IPS-11a (cell line): ENCODE measurements around the gene MRPS9.

Experiments used
- H3K4me3 ChIP-seq: one replicate; pipeline ENCODE4 v1.5.1; 2013; ENCODE audit warnings: low read depth, low read length, control low read depth

The MRPS9 gene

DNA sequence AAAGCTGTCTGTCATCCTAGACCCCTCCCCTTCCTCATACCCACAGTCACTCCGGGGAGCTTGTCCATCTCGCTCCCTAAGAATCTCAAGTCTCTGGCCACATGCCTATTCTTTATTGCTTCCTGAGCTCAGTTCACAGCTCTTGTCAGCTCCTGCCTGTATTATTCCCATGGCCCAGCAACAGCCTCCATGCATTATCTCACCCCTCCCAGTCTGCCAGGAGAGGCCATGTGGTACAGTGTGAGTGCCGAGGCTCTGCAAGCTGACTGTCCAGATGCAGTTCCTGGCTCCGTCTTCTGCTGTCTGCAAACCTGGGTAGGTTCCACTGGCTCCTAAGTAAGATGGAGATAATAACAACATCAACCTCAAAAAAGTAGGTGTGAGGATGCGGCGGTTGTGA, 79.7 kb downstream of the MRPS9 start:
- no peak overlapping the region for H3K4me3 ChIP-seq

DNA sequence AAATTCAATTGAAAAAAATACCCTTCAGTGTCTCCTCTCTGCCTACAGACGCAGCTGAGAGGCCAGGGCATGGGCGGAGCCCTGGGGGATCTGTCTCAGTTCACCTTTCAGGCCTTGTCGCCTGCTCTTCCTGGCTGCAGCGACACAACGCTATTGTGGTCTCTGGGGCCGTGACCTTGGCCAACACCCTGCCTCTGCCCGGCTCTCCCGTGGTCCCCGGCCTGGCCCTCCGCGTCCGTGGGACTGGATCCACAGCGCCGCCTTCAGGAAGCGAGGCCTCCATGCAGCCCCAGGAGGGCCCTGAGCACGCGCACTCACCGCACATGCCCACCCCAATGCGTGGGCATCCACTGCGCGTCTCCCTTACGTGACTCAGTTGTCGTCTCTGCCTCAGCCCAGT, 81.1 kb downstream of the MRPS9 start:
- peak overlapping the region; percentile 15 for H3K4me3 ChIP-seq

DNA sequence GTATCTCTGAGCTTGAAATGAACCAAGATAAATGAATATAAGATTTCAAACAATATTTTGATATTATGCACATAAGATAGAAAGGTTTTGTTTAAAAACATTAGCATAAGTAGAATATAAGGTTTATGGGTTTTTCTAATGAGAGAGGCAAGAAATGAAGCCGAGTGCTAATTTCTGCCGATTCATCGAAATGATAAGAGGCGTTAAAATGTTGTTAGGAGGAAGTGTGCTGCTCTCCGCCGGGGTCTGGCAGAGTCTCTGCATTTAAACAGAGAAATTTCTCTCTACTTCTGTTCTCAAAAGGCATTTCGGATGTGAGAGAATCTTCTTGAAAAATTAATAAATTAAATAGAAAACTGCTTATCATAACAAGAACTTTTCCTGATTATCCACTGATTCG, 83.6 kb downstream of the MRPS9 start:
- H3K4me3 ChIP-seq = no peak overlapping the region

DNA sequence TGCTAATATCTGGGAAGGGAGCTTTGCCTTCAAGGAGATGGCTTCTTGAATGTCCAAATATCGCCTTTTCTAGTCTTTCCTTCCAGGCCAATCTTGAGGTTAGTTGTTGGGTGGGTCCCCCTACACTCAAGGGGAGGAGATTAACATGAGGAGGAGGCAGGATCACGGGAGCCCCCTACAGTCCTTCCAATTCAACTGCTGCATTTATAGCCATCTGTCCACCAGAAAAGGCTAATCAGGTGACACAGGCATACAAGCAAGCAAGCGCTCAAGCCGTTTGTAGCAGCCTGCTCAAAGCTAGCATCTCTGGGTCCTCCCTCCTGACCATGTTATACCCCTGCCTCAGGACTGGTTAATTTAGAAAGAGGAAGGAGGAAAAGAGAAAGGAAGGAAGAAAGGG, 87.6 kb downstream of the MRPS9 start:
- no peak overlapping the region for H3K4me3 ChIP-seq

DNA sequence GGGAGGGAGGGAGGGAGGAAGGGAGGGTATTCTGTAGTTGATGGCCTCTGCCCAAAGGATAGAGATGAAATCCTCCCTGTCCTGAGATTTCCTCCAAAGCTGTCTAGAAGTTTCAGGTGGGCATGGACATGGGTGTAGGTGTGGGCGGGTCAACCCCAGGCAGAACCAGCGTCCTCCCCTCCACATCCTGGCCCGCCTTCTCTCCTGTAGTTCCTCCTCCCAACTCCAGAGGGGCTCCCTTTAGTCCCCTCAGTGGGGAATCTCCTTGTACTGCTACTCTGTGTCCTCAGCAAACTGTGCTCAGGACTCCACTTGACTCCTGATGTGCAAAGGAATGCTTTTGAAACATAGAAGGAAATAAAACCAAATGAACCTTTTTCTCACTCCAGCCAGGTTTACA, 88.1 kb downstream of the MRPS9 start:
- no peak overlapping the region for H3K4me3 ChIP-seq

DNA sequence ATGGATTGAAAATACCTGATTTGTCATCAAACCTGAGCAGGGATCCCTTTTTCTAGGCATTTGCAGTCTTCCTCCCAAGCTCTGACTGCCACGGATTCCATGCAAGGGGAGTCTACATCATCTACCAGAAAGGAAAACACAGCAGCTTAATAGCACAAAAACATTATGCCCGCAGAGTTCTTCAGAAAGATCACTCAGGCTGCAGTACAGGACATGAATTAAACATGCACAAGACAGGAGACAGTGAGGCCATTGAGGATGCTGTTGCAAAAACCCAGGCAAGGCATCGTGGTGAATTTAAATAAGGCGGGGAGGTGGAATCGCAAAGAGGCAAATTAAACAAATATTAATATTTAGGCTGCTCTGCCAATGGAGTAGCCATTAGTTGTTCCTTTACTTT, 88.5 kb downstream of the MRPS9 start:
- no peak overlapping the region for H3K4me3 ChIP-seq

DNA sequence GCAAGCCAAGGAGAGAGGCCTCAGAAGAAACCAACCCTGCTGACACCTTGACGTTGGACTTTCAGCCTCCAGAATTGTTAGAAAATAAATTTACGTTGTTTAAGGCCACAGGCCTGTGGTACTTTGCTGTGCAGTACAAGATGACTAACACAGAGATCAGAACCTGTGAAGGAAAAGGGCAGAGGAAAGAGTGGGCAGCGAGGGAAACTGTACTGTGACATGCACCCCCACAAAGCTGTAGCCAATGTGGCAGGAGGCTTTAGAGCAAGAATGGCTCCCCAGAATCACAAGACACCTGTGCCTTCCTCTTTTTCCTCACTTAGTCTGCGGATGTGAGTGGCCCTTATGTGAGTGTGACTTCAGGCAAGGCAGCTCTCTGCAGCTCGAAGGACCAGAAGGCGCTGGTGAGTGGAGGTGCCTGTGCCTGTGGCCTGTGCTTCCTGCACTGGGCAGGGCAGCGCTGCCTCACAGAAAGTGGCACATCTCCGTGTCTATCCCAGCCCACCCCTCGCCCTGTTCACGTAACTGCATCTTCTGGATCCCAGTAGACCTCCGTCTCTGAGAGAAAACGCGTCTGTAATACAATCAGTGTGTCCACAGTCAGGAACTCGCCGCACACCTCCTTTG, 89.5 kb downstream of the MRPS9 start:
- H3K4me3 ChIP-seq = no peak overlapping the region

DNA sequence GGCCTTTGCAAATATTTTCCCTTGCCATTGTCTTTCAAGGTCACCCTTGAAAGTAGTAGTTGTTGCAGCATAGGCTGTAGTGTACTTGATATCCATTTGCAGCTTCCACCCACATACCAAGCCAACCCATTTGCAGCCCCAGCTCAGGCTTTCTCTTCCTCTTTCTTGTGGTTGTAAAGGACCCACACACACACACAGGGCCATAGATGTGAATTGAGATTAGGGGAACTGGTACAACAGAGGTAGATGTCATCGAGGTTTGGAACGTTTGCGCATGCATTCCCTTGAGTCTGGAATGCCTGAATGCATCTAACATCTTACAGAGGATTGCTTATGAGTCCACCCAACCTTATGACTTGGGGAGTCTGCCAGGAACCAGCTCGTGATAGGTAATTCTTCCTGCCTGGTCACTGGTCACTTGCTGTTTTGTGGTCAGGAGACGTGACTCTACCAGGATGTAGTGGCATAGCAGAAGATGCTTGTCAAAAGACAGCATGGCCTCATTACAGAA, 91.9 kb downstream of the MRPS9 start:
- no peak overlapping the region for H3K4me3 ChIP-seq

DNA sequence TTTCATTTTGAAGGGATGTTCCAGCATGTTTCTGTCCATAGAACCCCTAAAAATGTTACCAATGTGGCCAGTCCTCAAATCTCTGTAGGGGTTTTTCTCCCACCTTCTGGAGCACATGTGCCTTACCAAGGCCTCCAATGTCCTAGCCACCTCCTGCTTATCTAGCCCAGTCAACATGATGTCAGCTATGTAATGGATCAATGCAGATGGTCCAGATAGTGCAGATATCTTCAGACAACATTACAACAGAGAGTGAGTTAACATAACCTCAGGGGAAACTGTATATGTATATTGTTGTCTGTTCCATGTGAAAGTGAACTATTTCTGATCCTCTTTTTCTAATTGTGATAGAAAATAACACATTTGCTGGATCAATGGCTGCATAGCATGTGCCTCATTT, 92.7 kb downstream of the MRPS9 start:
- no peak overlapping the region for H3K4me3 ChIP-seq

DNA sequence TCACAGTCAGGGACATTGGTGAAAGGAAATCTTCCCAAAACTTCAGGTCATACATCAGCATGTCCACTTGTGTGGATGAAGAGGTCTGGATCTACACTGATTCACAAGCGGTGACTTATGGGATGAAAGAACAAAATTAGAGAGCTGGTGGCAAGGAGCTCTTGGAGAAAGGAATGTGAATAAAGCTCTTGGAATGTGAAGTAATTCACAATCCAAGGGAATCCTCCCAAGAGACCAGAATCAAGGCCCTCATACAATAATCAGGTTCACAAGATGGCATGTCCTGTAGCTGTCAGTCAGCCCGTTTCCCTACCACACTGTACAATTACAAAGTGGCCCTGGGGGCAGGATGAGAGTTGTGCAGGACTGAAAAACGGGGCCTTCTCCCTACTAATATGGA, 96.2 kb downstream of the MRPS9 start:
- H3K4me3 ChIP-seq = no peak overlapping the region

DNA sequence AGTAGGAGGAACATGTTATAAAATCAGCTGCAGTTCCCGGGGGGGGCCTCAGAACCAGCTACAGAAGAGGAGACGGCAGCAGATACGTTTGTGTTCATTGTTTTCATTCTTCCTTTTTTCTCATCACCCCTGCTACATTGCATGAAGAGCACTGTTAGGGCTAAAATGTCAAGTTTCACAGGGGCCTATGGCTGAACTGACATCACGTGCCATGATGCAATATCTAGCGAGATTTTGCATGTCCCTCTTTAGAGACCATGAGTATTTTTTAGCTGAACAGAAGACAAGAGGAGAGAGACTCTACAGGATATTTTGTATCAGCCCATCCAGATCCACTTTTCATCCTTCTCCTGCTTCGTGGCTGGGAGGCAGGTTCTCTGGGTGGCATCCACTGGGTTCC, 97.6 kb downstream of the MRPS9 start:
- H3K4me3 ChIP-seq = no peak overlapping the region

DNA sequence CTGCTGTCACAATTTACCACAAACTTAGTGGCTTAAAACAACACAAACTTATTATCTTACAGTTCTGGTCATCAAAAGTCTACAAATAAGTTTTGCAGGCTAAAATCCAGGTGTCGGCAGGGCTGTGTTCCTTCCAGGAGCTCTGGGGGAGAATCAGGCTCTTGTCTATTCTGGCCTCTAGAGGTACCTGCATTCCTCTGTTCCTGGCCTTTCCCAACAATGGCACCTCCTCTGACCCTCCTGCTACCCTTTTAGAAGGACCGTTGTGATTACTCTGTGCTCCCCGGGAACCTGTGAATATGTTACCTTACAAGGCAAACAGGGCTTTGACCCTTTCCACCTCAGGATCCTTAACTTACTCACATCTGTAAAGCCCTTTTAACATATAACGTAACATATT, 98.5 kb downstream of the MRPS9 start:
- no peak overlapping the region for H3K4me3 ChIP-seq

DNA sequence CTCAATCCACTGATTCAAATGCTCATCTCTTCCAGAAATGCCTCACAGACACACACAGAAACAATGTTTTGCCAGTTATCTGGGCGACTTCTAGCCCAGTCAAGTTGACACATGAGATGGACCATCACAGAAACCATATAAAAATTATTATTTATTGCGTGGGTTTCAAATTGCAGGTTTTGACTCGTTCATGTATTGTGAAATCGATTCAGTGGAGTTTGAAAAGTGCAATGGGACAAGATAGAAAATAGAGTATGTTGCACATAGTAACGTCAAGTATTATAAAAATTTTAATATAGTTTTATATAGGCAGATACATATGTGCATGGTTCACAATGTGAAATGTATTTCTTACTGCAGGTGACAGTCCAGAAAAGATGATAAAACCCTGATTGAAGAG, 100.8 kb downstream of the MRPS9 start:
- H3K4me3 ChIP-seq = no peak overlapping the region

DNA sequence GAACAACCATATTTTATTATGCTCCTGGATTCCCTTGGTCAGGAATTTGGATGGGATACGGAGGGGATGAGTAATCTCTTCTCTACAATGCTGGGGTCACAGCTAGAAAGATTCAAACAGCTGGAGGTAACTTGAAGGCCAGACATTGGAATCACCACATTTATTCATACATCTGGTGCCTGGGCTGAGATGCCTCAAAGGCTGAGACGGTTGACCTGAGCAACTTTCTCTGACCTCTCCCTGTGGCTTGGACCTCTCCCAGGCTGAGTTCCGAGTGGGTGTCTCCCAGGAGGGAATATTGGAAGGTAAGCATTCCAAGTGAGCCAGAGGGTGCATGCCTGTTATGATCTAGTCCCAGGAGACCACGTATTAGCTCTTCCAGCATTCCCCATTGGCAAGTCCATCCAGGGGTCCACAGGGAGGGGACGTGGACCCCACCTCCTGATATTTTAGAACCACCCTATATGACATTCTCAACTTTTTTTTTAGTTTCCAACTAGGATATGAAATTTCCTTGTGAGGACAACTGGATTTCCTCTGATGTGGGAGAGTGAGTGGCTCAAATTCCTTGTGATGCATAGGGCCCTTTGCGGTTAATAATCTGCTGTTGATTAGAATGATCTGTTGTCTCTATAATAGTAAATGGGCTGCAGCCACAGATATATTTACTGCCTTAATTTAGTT, 101.8 kb downstream of the MRPS9 start:
- no peak overlapping the region for H3K4me3 ChIP-seq

DNA sequence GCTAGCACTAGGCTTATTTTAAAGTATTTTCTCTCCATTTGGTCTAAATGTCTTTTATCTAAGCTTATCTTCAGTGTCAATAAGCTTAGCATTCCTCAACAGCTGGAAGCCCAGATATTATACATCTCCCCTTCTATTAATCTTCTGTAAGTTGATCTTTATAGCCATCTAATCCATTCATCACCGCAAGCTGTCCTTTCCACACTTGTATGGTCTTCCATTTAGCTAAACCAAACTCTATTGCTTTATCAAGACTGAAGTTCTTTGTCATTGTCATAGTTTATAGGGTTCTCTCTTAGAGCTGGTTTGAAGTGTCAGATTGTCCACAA, 102.3 kb downstream of the MRPS9 start:
- no peak overlapping the region for H3K4me3 ChIP-seq

DNA sequence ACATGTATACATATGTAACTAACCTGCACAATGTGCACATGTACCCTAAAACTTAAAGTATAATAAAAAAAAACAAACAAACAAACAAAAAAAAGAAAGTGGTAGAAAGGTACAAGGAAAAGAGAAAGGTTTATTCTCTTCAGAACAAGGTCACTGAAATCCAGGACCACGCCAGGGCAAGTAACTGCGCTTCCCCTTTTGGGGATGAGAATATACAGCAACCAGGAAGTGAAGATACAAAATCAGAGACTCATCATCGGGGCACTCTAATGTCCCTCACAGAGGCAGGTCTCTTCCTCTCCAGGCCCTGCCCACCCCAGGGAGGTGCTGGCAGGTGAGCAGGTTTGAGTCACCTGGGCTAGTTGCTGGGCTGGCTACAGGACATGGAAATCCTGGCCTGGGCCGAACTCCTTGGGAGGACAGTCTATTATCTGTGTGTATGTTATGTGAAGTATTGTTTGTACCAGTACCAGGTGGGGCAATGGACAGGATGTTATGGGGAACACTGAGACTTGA, 103.3 kb downstream of the MRPS9 start:
- H3K4me3 ChIP-seq = no peak overlapping the region

DNA sequence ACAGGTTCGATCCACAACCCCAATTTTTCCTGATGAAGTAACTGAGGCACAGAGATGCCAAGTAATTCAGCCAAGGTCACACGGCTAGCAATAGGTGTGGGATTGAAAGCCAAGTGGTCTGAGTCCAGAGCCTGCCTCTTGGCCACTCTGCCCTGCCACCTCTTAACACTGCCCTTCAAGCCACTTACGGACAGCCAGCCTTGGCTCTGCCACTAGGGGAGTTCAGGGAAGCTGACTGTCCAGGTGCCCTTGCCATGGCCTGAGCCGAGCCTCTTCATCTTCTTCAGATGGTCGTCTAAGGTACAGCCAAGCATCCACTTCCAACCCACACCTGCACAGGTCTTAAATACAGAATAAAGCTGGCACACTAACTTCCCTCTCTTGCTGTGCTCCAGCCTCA, 104.4 kb downstream of the MRPS9 start:
- no peak overlapping the region for H3K4me3 ChIP-seq

DNA sequence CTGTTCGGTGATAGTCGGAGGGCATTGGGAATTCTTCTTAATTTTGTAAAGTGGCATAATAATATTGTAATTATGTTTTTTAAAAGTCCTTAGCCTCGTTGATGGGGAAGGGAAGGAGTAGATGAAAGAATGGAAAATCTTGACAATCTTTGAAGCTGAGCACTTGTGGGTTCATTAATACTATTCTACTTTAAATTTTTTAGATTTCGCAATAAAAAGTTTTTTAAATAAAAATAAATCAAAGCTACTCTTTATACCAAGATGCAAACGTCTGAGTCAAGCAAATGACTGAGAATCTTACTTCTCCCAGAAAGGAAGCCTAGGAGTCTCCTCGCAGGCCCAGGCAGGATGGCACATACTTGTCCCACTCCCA, 105.2 kb downstream of the MRPS9 start:
- no peak overlapping the region for H3K4me3 ChIP-seq

DNA sequence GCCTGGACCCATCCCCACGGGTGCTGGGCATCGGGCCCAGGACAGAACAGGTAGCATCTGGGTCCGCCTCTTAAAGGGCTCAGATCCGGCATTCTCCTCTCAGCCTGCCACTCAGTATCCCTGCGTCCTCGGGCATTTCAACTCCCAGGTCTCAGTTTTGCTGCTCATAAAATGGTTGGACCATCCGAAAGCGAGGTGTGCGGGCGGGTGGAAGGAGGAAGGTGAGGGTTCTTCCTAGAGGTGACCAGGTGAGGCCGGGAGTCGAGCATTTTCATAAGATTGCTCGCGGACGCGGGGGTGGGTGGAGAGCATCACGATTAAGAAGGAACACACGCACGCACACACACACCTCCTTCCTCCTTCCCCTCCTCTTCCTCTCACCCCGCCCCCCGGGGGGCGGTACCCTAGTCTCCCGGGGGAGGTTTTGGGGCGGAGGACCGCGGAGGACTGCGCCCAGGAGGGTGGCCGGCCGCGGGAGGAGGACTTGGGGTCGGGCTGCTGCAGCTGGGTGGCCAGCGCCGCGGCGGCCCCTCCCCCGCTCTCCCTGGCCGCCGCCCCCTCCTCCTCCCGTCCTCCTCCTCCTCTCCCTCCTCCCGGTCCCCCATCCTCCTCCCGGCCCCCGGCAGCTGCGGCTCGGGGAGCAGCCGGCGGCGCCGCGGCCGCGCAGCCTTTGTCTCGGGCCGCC, 105.7 kb downstream of the MRPS9 start:
- H3K4me3 ChIP-seq = peak overlapping the region; percentile 61

DNA sequence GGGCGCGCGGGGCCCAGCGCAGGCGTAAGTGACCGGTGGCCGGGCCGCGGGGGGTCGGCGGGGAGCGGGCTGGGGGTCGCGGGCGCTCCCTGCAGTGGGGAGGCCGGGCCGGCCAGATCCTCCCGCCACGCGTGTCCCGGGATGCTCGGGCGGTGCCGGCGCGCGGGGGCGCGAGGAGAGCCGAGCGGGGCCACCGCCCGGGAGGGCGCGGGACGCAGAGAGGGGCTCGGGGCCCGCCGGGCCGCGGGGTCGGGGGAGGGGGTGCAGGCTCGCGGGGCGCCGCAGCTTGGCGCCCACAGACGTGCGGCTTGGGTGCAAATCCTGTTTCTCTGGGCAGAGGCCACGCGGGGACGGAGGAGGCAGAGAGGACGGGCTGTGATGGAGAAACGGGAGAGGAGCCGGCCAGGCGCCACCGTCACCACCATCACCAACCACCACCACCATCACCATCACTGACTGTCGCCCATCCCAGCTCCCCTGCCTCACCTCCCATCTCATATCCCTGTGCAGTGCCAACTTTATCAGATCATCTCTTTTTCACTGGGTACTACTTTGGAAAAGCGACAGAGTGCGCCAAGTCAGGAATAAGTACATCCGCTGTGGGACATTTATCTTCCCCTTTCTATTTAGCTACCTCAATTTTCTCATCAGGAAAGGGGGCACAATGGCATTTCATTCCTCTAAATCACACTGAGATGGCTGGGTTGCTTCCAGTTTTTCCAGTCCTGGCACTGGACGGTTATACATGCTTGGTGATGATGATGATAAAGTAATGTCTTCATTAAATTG, 106.5 kb downstream of the MRPS9 start:
- peak overlapping the region; percentile 61 for H3K4me3 ChIP-seq

DNA sequence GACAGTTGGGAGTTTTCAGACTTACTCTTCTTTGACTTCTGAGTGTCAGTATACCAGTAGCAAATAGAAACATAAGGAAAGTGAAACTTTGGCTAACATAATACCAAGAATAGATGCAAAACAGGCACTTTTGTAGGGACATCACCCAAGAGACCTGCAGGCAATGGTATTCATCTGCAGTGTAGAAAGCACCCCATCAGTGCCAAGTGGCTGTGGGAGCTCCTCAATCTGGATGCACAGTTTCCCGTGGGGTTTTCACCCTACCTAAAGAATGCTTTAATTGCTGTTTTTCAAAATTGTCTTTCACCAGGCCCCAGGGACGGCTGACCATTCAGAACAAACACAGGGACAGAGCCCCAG, 107.1 kb downstream of the MRPS9 start:
- no peak overlapping the region for H3K4me3 ChIP-seq

DNA sequence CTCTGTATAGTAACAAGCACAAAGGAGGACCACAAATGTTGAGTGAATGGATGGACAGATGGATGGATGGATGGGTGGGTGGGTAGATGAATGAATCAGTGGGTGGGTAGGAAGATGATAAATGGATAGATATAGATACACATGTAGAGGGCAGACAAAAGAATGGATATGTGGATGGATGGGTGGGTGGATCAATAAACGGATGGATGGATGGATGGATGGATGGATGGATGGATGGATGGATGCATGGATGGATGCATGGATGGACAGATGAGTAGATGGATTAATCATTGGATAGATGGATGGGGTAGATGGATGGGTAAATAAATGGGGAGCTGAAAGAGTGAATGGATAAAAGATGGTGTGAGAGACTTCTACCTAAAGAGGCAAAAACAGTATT, 111.4 kb downstream of the MRPS9 start:
- no peak overlapping the region for H3K4me3 ChIP-seq
